ENCODE measurements around the gene AFAP1L2.

The AFAP1L2 gene

GRCh38 chr10:114278140-114278883 lies 126.0 kb downstream of the AFAP1L2 start:
- Histone ChIP-seq H3K27me3 (replicated peaks; ENCODE audit: control insufficient read depth, insufficient read depth, low read length, poor library complexity, severe bottlenecking) (no peaks in the 10 kb centered on the region), H3K9me3 (ENCODE audit: control insufficient read depth, low read length) (no peaks in the 10 kb centered on the region), H3K27ac (ENCODE audit: insufficient read depth, low read length, poor library complexity, severe bottlenecking) (no peak overlapping the region), H3K4me1 (ENCODE audit: control insufficient read depth, insufficient read depth, low read length, poor library complexity, severe bottlenecking) (no peaks in the 10 kb centered on the region), H3K4me3 (ENCODE audit: insufficient read depth, low read depth, low read length, poor library complexity, severe bottlenecking) (no peak overlapping the region), H3K36me3 (ENCODE audit: control insufficient read depth, insufficient read depth, low read length) (no peaks in the 10 kb centered on the region)
- DNase-seq: no peak

GRCh38 chr10:114276671-114277070 lies 127.6 kb downstream of the AFAP1L2 start:
- no peaks in the 10 kb centered on the region for H3K9me3 ChIP-seq (ENCODE audit: control insufficient read depth, low read length)
- no peaks in the 10 kb centered on the region for H3K36me3 ChIP-seq (ENCODE audit: control insufficient read depth, insufficient read depth, low read length)
- no peaks in the 10 kb centered on the region for H3K4me1 ChIP-seq (ENCODE audit: control insufficient read depth, insufficient read depth, low read length, poor library complexity, severe bottlenecking)
- no peaks in the 10 kb centered on the region for H3K27me3 ChIP-seq (replicated peaks; ENCODE audit: control insufficient read depth, insufficient read depth, low read length, poor library complexity, severe bottlenecking)
- H3K27ac ChIP-seq (ENCODE audit: insufficient read depth, low read length, poor library complexity, severe bottlenecking): no peak overlapping the region
- H3K4me3 ChIP-seq (ENCODE audit: insufficient read depth, low read depth, low read length, poor library complexity, severe bottlenecking): no peak overlapping the region
- no peak for DNase-seq

GRCh38 chr10:114276066-114276465 lies 128.2 kb downstream of the AFAP1L2 start:
- H3K27me3 ChIP-seq (replicated peaks; ENCODE audit: control insufficient read depth, insufficient read depth, low read length, poor library complexity, severe bottlenecking): no peaks in the 10 kb centered on the region
- H3K27ac ChIP-seq (ENCODE audit: insufficient read depth, low read length, poor library complexity, severe bottlenecking): no peak overlapping the region

GRCh38 chr10:114274616-114275453 lies 129.5 kb downstream of the AFAP1L2 start:
- H3K9me3 ChIP-seq (ENCODE audit: control insufficient read depth, low read length): no peaks in the 10 kb centered on the region
- H3K27ac ChIP-seq (ENCODE audit: insufficient read depth, low read length, poor library complexity, severe bottlenecking): no peak overlapping the region
- no peaks in the 10 kb centered on the region for H3K36me3 ChIP-seq (ENCODE audit: control insufficient read depth, insufficient read depth, low read length)
- no peak for DNase-seq
- H3K4me3 ChIP-seq (ENCODE audit: insufficient read depth, low read depth, low read length, poor library complexity, severe bottlenecking): no peak overlapping the region
- H3K27me3 ChIP-seq (replicated peaks; ENCODE audit: control insufficient read depth, insufficient read depth, low read length, poor library complexity, severe bottlenecking): no peaks in the 10 kb centered on the region
- H3K4me1 ChIP-seq (ENCODE audit: control insufficient read depth, insufficient read depth, low read length, poor library complexity, severe bottlenecking): no peaks in the 10 kb centered on the region

More at GRCh38 chr10:114276066-114276465, 128.2 kb downstream of the AFAP1L2 start:
- no peaks in the 10 kb centered on the region for H3K36me3 ChIP-seq (ENCODE audit: control insufficient read depth, insufficient read depth, low read length)
- H3K9me3 ChIP-seq (ENCODE audit: control insufficient read depth, low read length): no peaks in the 10 kb centered on the region
- no peak overlapping the region for H3K4me3 ChIP-seq (ENCODE audit: insufficient read depth, low read depth, low read length, poor library complexity, severe bottlenecking)
- no peaks in the 10 kb centered on the region for H3K4me1 ChIP-seq (ENCODE audit: control insufficient read depth, insufficient read depth, low read length, poor library complexity, severe bottlenecking)
- no peak for DNase-seq

- no peaks in the 10 kb centered on the region for H3K9me3 ChIP-seq (ENCODE audit: control insufficient read depth, low read length)
- H3K36me3 ChIP-seq (ENCODE audit: control insufficient read depth, insufficient read depth, low read length): no peaks in the 10 kb centered on the region
- no peak overlapping the region for H3K4me3 ChIP-seq (ENCODE audit: insufficient read depth, low read depth, low read length, poor library complexity, severe bottlenecking)
- no peaks in the 10 kb centered on the region for H3K4me1 ChIP-seq (ENCODE audit: control insufficient read depth, insufficient read depth, low read length, poor library complexity, severe bottlenecking)
- no peak for DNase-seq
- no peak overlapping the region for H3K27ac ChIP-seq (ENCODE audit: insufficient read depth, low read length, poor library complexity, severe bottlenecking)
- H3K27me3 ChIP-seq (replicated peaks; ENCODE audit: control insufficient read depth, insufficient read depth, low read length, poor library complexity, severe bottlenecking): no peaks in the 10 kb centered on the region
Observed at GRCh38 chr10:114273910-114274309, 130.4 kb downstream of the AFAP1L2 start.

- no peaks in the 10 kb centered on the region for H3K9me3 ChIP-seq (ENCODE audit: control insufficient read depth, low read length)
- no peaks in the 10 kb centered on the region for H3K27me3 ChIP-seq (replicated peaks; ENCODE audit: control insufficient read depth, insufficient read depth, low read length, poor library complexity, severe bottlenecking)
- H3K27ac ChIP-seq (ENCODE audit: insufficient read depth, low read length, poor library complexity, severe bottlenecking): no peak overlapping the region
- H3K36me3 ChIP-seq (ENCODE audit: control insufficient read depth, insufficient read depth, low read length): no peaks in the 10 kb centered on the region
- no peaks in the 10 kb centered on the region for H3K4me1 ChIP-seq (ENCODE audit: control insufficient read depth, insufficient read depth, low read length, poor library complexity, severe bottlenecking)
- no peak overlapping the region for H3K4me3 ChIP-seq (ENCODE audit: insufficient read depth, low read depth, low read length, poor library complexity, severe bottlenecking)
- no peak for DNase-seq
Observed at GRCh38 chr10:114272696-114273095, 131.6 kb downstream of the AFAP1L2 start.

- H3K9me3 ChIP-seq (ENCODE audit: control insufficient read depth, low read length): no peaks in the 10 kb centered on the region
- H3K27me3 ChIP-seq (replicated peaks; ENCODE audit: control insufficient read depth, insufficient read depth, low read length, poor library complexity, severe bottlenecking): no peaks in the 10 kb centered on the region
- no peaks in the 10 kb centered on the region for H3K36me3 ChIP-seq (ENCODE audit: control insufficient read depth, insufficient read depth, low read length)
- no peak for DNase-seq
- H3K27ac ChIP-seq (ENCODE audit: insufficient read depth, low read length, poor library complexity, severe bottlenecking): no peak overlapping the region
- H3K4me3 ChIP-seq (ENCODE audit: insufficient read depth, low read depth, low read length, poor library complexity, severe bottlenecking): no peak overlapping the region
- no peaks in the 10 kb centered on the region for H3K4me1 ChIP-seq (ENCODE audit: control insufficient read depth, insufficient read depth, low read length, poor library complexity, severe bottlenecking)
Observed at GRCh38 chr10:114271779-114272167, 132.5 kb downstream of the AFAP1L2 start.

- H3K9me3 ChIP-seq (ENCODE audit: control insufficient read depth, low read length): no peaks in the 10 kb centered on the region
- H3K36me3 ChIP-seq (ENCODE audit: control insufficient read depth, insufficient read depth, low read length): no peaks in the 10 kb centered on the region
- H3K4me3 ChIP-seq (ENCODE audit: insufficient read depth, low read depth, low read length, poor library complexity, severe bottlenecking): no peak overlapping the region
- H3K27me3 ChIP-seq (replicated peaks; ENCODE audit: control insufficient read depth, insufficient read depth, low read length, poor library complexity, severe bottlenecking): no peaks in the 10 kb centered on the region
- H3K27ac ChIP-seq (ENCODE audit: insufficient read depth, low read length, poor library complexity, severe bottlenecking): no peak overlapping the region
- DNase-seq: no peak
- no peaks in the 10 kb centered on the region for H3K4me1 ChIP-seq (ENCODE audit: control insufficient read depth, insufficient read depth, low read length, poor library complexity, severe bottlenecking)
Observed at GRCh38 chr10:114271075-114271778, 133.1 kb downstream of the AFAP1L2 start.

GRCh38 chr10:114266521-114266920 lies 137.8 kb downstream of the AFAP1L2 start:
- H3K4me1 ChIP-seq (ENCODE audit: control insufficient read depth, insufficient read depth, low read length, poor library complexity, severe bottlenecking): no peaks in the 10 kb centered on the region
- H3K4me3 ChIP-seq (ENCODE audit: insufficient read depth, low read depth, low read length, poor library complexity, severe bottlenecking): no peak overlapping the region
- no peaks in the 10 kb centered on the region for H3K36me3 ChIP-seq (ENCODE audit: control insufficient read depth, insufficient read depth, low read length)
- no peak for DNase-seq
- H3K27ac ChIP-seq (ENCODE audit: insufficient read depth, low read length, poor library complexity, severe bottlenecking): no peak overlapping the region
- no peaks in the 10 kb centered on the region for H3K27me3 ChIP-seq (replicated peaks; ENCODE audit: control insufficient read depth, insufficient read depth, low read length, poor library complexity, severe bottlenecking)
- H3K9me3 ChIP-seq (ENCODE audit: control insufficient read depth, low read length): no peaks in the 10 kb centered on the region
